Activated CD8-positive, alpha-beta memory T cell treated with anti-CD3 and anti-CD28 coated beads for 36 hours (primary cell): ENCODE results near the gene GPBP1. TPM values are rescaled to one million over a fixed set of nuclear protein-coding genes. Genes with fewer than 3 reads are reported as not detected.
"Not testable (repeated sequence)": the region's sequence is repeated elsewhere in the genome, so short reads cannot be mapped to it uniquely, and the experiment has no call there.

Experiments used
- CTCF ChIA-PET: fragments of 350-600 bp; sonication (Branson Sonifier 250); formaldehyde crosslinking; loops from one replicate; lab custom pipeline; 2021; ENCODE audit warnings: antibody characterized with exemption; lab: Charles Lee
- POLR2A ChIA-PET: fragments of 350-600 bp; sonication (Branson Sonifier 250); formaldehyde crosslinking; loops from one replicate; lab custom pipeline; 2021; ENCODE audit warnings: antibody characterized with exemption; lab: Charles Lee
- total RNA-seq, 2 experiments: library from RNA; stranded (reverse); gene quantifications; one replicate each; pipeline ENCODE4 v1.2.3, GENCODE V29; 2021

The GPBP1 gene
- total RNA-seq, 2 experiments from 2014 or later: 78.5 to 78.7 TPM

DNA sequence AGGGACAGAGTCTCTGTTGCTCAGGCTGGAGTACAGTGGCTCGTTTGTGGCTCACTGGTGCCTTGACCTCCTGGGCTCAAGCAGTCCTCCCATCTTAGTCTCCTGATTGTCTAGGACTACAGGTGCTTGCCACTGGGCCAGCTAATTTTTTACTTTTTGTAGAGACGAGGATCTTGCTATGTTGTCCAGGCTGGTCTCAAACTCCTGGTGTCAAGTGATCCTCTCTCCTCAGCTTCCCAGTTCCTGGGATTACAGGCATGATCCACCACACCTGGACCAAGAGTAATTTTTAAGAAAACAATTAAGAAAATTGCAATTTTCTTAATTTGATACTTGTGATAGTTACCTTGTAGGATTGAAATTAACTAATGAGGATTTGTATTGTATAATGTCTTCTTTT lies 73.9 kb downstream of the GPBP1 start:
- ChIA-PET POLR2A (no interaction called here), CTCF (interaction anchor here (0.9 kb wide), 1 partner anchor 28 kb away, joined by 4 read pairs; no protein-coding TSS in a partner anchor)

DNA sequence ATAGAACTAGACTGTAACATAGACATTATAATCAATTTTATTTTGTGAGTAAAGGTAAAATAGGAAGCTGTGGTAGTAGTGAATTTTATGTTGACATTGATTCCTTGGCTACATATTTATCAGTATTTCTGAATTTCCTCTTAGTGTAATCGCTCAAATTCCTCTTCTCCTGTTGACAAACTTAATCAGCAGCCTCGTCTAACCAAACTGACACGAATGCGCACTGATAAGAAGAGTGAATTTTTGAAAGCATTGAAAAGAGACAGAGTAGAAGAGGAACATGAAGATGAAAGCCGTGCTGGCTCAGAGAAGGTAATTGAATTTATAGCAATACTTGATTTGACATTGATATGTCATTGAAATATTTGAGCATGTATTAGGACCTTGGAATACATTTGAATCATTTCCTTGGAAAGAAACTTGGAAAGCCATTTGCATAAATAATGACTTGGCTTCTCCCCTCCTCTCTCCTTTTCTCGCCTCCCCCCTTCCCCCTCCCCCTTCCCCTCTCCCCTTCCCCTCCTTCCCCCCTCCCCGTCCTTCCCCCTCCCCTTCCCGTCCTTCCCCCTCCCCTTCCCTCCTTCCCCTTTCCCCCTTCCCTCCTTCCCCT lies 75.5 kb downstream of the GPBP1 start:
- CTCF ChIA-PET: no interaction called here
- POLR2A ChIA-PET: no interaction called here

DNA sequence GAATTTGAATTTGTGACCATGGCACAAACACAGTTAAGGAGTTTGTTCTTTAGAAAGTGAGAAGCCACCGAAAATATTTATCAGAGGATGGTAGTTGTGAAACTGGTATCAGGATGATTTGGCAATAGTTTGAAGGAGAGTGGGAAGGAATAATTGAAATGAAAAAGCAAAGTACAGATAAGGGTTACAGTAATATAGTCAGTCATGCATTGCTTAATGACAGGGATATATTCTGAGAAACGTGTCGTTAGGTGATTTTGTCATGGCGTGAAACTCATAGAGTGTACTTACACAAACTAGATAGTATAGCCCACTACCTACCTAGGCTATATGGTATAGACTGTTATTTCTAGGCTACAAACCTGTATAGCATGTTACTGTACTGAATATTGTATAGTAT lies 84.2 kb downstream of the GPBP1 start:
- ChIA-PET POLR2A (no interaction called here), CTCF (no interaction called here)

DNA sequence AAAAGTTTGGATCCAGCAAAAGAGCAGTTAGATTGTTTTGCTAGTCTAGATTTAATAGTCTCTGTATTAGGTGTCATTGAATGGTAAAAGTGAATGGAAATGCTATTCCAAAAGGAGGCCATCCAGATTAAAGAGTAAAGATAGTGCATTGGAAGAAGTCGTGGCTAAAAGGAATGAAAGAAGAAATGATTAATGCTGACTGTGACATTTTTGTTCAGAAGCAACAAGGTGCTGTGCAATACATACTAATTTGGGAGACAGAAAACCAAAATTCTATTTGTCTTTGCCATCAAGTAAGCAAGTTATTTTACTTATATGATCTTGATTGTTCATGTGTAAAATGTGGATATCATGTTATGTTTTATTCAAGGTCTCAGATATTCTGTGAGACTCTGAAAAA lies 85.1 kb downstream of the GPBP1 start:
- CTCF ChIA-PET: no interaction called here
- POLR2A ChIA-PET: no interaction called here

DNA sequence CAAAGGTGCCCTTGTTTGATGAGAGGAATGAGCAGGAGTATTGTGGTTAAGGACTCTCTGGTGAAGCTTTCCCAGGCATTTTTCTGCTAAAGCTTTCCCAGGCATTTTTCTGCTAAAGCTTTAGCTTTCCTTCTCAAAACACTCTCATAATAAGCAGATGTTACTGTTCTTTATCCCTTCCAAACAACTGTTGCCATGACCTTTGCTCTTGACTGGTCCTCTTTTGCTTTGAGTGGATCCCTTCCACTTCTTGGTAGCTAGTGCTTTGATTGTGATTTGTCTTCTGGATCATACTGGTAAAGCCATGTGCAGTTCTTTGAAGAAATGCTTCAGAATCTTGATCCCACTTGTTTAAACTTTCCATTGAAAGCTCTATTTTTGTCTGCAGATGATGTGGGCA lies 85.8 kb downstream of the GPBP1 start:
- ChIA-PET POLR2A (no interaction called here), CTCF (no interaction called here)

DNA sequence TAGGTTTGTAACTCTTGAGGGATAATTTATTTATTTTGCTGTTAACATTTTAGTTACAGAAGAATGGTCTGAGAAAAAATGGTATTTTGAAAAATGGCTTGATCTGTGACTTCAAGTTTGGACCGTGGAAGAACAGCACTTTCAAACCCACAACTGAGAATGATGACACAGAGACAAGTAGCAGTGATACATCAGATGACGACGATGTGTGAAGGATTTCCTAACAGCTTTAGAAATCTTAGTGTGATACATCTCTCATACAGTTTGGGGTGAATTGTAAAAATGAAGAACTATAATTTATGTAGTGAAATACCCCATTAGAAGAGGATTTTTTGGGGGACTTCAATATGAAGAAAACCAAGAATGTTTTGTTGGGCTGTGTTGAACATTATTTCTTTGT lies 88.7 kb downstream of the GPBP1 start:
- CTCF ChIA-PET: no interaction called here
- POLR2A ChIA-PET: no interaction called here

DNA sequence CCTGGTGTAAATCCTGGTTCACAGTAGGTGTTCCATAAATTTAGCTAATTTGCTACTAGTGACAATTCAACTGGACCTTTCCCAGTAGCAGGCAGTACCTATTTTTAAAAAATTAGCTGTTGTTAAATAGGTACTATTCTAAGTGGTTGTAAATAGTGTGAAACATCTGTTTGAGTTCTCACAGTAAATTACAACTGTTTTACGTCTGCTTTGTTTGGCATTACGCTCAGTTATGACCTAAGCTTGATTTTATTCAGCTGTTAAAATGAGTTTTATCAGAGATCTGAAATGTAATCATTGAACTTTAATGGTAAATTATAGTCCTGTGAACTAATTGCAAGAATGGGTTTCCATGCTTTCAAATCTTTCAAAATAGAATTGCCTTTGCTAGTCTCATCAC lies 93.9 kb downstream of the GPBP1 start:
- POLR2A ChIA-PET: no interaction called here
- CTCF ChIA-PET: no interaction called here

DNA sequence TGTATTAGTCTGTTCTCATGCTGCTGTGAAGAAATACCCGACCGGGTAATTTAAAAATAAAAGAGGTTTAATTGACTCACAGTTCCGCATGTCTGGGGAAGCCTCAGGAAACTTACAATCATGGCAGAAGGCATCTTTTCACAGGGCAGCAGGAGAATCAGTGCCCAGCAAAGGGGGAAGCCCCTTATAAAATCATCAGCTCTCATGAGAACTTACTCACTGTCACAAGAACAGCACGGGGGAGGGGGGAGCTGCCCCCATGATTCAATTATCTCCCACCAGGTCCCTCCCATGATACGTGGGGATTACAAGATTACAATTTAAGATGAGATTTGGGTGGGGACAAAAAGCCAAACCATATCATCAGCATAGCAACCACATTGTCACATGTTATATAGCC lies 102.5 kb downstream of the GPBP1 start:
- CTCF ChIA-PET: no interaction called here
- POLR2A ChIA-PET: no interaction called here

DNA sequence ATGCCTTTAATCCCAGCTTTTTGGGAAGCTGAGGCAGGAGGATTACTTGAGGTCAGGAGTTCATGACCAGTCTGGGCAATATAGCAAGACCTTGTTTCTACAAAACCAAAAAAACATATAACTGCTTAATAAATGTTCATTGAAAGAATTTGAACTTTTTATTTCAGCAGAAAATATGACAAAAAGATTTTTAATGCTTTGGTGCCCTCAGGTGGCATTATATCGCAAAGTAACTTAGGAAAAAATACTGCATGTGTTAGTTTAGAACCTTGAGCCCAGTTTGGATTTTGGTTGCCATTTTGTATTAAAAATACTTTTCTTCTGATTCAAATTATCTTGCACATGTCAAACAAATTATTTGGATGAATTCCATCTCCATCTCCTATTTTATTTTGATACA lies 103.2 kb downstream of the GPBP1 start:
- POLR2A ChIA-PET: no interaction called here
- CTCF ChIA-PET: no interaction called here

DNA sequence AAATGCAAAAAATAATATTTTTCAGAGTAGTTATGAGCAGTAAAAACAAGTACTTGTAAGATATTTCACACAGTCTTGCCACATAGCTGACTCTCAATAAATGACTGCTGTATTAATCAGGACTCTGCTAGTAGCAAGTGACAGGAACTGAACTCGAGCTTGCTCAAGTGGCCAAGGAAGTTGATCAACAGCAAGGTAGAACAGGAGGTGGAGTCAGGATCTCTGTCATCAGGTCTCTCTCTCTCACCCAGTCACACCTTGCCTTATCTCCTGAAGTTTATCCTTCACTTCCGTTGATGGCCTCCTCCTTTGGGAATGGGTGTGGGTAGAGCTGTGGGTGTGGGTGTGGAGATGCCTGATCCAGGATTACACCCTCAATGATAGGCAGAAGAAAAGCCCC lies 107.0 kb downstream of the GPBP1 start:
- POLR2A ChIA-PET: no interaction called here
- CTCF ChIA-PET: no interaction called here

DNA sequence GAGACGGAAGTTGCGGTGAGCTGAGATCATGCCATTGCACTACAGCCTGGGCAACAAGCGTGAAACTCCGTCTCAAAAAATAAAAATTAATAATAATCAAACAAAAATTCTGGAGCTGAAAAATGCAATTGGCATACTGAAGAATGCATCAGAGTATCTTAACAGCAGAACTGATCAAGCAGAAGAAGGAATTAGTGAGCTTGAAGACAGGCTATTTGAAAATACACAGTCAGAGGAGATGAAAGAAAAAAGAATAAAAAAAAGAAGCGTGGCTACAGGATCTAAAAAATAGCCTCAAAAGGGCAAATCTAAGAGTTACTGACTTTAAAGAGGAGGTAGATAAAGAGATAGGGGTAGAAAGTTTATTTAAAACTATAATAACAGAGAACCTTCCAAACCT lies 111.2 kb downstream of the GPBP1 start:
- CTCF ChIA-PET, POLR2A ChIA-PET: not testable (repeated sequence)

DNA sequence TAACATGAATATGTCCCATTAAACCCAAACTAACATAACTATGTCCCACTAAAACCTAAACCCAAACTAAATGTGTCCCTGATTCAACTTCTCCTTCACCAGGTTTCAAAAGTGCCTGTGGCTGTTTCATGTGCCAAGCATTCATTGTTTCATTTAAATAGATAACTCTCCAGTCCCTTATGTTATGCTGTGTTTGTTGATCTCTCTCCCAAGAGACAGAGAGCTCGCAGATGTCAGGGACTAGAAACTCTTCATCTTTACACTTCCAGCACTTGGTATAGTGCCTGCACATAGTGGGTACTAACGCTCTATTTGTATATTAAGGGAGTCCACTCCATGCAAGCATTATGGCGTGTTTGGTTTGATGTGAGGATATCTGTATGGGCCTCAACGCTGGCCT lies 118.0 kb downstream of the GPBP1 start:
- POLR2A ChIA-PET: no interaction called here
- CTCF ChIA-PET: no interaction called here

DNA sequence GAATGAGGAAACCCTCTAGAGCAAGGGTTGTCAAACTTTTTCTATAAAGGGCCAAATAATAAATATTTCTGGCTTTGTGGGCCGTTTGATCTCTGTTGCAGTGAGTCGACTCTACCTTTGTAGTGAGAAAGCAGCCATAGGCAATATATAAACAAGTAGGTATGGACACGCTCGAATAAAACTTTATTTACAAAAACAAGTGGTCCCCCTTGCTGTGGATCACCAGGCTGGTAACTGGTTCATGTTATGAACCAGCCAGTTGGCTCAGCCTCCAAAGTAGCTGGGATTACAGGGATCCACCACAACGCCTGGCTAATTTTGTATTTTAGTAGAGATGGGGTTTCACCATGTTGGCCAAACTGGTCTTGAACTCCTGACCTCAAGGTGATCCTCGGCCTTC lies 118.5 kb downstream of the GPBP1 start:
- ChIA-PET POLR2A (no interaction called here), CTCF (no interaction called here)

DNA sequence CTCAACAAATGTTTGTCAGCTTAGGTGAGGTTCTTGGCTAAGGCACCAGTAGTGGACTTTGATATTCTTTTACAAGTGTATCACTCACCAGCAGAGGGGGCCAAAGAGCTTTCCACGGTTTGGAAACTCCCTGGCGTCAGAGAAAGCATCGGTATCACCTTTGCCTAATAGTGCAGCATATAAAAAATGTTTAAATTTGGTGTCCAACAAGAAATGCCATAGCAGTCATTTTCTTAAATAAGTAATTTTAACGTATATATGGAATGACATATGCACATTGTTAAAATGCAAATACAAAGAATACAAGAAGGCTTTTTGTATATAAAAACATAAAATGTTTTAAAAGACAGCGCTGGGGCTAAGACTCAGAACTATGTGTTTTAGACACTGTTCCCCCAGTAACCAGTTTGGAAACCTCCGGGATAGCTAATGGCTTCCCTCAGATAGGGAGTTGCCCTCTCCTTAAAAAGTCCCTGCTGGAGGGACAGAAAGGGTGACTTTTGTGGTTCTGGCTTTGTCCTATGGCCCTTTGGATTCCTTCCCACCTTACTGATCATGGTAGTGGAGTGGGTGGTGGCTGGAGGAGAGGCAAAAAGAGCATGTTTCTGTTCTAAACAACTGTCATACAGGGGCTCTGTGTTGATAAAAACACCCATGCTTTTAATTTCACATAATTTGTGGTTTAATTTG lies 124.6 kb downstream of the GPBP1 start:
- ChIA-PET CTCF (interaction anchor here (0.6 to 1.9 kb wide), 3 partner anchors 13 to 1165 kb away, joined by 3 to 7 read pairs (median 3); no protein-coding TSS in a partner anchor), POLR2A (no interaction called here)

DNA sequence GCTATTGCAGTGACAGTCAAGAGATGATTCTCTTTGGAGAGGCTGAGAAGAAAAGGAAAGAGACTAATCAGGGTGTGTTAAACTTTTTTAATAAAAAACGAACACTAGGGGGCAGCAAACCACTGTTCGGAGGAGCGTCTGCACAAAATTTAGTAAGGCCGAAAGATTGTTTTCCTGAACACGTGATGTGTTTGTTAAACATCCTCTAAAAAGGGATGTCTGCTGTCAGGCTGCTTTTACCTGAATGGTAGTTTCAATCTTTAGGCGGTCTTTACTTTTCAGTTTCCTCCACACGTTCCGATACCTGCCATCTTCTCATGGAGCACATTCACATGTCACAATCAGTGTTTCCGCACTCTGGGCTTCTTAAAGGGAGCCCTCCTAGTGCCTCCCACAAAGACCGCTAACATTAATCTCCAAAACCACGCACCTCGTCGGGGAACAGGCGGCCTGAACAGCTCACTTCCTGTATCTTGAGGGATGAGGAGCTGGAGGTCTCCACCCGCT lies 125.2 kb downstream of the GPBP1 start:
- POLR2A ChIA-PET: no interaction called here
- CTCF ChIA-PET: no interaction called here

DNA sequence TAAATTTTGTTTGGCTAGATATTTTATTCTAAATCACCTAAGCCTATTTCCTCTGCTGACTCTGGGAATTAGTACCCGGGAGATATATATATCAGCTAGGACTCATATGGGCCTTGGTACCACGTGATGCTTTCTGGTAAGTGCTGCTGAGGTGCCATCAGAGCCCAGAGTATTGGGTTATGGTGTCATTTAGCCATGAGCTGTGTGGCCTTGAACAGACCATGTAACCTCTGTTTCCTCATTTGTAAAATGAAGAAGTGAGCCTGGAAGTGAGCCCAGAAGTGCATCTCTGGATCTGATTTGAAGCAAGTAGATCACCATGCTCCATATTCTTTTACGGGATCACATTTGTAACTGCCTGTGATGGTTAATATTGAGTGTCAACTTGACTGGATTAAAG lies 126.1 kb downstream of the GPBP1 start:
- POLR2A ChIA-PET: no interaction called here
- CTCF ChIA-PET: no interaction called here

DNA sequence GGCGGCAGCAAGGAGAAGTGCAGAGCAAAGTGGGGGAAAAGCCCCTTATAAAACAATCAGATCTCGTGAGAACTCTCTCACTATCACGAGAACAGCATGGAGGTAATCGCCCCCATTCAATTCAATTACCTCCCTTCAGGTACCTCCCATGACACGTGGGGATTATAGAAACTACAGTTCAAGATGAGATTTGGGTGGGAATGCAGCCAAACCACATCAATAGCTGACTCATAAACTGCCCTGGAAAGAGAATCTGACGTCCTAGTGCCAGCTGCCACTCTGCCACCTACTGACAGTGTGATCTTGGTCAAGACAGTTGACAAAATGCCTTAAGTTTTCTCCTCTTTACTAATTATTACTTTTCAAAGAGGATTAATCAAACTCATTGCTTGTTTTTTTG lies 128.3 kb downstream of the GPBP1 start:
- CTCF ChIA-PET: no interaction called here

DNA sequence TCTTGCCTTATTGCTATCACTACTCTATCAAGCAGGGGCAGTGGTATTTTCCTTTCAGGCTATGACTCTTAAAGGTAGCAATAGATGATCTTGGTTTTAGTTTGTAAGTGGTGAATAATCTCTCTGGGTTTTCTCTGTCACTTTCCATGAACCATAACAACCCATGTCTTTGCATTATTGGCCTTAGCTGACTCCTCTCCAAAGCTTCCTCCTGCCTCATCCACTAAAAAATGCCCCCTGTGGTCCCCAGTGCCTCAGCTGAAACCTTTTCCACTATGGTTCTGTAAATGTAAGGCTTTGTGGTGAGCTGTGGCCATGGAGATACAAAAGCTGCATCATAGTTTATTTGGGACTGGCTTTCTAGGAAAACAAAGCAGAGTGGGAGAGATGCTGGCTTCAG lies 128.8 kb downstream of the GPBP1 start:
- CTCF ChIA-PET: no interaction called here
- POLR2A ChIA-PET: no interaction called here

More for the DNA sequence above, 128.3 kb downstream of the GPBP1 start:
- POLR2A ChIA-PET: no interaction called here

DNA sequence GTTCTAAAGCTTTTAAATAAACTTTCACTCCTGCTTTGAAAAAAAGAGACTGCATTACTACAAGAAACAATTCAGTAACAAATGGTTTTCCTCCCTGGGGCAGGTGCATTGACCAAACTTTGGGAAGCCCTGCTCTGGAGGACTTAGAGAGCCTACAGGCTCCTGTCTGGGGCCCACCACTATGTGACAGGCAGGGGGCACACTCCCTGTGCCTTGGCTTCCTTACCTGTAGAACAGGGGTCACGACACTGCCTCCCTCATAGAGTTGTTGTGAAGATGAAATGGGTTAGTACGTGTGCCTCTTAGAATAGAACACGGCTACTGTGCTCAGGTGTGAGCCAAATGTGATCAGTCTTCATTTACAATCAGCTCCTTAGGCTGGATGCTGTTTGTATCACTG lies 130.1 kb downstream of the GPBP1 start:
- POLR2A ChIA-PET: interaction anchor here (0.6 kb wide), 1 partner anchor 1136 kb away, joined by 3 read pairs; no protein-coding TSS in a partner anchor
- CTCF ChIA-PET: no interaction called here

DNA sequence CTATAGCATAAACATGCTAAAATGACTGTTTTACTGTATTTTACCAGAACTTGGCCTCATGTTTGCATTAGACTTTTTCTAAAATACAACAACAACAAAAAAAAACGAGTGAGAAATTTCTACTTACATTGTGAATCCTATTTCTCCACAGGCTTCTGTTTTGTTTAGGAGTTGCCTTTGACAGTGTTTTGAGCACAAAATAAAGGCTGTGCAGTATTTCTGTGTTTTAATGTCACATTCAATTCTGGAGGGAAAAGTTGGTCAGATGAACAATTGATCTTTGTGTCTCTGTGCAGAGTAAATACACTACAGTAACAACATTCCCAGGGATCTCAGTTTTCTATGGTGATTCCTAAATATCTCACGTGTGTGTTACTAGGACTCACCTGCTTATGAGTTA lies 131.1 kb downstream of the GPBP1 start:
- POLR2A ChIA-PET: no interaction called here
- CTCF ChIA-PET: no interaction called here

DNA sequence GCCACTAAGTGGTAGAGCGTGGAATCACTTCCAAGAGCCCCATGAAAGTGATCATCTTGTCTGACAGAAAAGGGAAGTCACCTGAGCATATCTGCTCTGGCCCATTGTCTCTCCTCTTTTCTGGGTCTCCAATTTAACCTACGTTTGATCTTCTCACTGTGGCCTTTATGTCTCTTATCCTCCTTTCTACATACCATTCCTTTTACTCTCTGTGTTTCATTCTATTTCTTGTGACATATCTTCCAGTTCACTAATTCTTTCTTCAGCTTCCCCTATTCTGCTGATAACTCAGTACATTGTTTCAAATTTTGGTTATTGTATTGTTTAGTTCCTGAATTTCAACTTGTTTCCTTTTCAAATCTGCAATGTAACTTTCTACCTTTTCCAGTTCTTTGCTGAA lies 132.5 kb downstream of the GPBP1 start:
- POLR2A ChIA-PET: no interaction called here
- CTCF ChIA-PET: no interaction called here
